Stimulated activated CD8-positive, alpha-beta memory T cell treated with anti-CD3 and anti-CD28 coated beads, Interleukin-4, amount 100 ng/mL, for 4 hours (primary cell): ENCODE measurements around the gene BCKDK.

ENCODE experiments used
- DNase-seq, 2 donors: peaks; one replicate each; pipeline ENCODE4 v3.0.0-alpha.2; 2020; ENCODE audit warnings: low read depth in 2 of 2, low spot score in 1 of 2

The BCKDK gene

DNA sequence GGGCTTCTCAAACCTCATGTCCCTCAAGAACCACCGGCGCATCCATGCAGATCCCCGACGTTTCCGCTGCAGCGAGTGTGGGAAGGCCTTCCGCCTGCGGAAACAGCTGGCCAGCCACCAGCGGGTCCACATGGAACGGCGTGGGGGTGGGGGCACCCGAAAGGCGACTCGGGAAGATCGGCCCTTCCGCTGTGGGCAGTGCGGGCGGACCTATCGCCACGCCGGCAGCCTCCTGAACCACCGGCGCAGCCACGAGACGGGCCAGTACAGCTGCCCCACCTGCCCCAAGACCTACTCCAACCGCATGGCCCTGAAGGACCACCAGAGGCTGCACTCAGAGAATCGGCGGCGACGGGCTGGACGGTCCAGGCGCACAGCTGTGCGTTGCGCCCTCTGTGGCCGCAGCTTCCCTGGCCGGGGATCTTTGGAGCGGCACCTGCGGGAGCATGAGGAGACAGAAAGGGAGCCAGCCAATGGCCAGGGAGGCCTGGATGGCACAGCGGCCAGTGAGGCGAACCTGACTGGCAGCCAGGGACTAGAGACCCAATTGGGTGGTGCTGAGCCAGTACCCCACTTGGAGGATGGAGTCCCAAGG lies 28.1 kb upstream of the BCKDK start:
- no peak for DNase-seq

GRCh38 chr16:31080756-31081419 lies 27.3 kb upstream of the BCKDK start:
- no peak for DNase-seq

DNA sequence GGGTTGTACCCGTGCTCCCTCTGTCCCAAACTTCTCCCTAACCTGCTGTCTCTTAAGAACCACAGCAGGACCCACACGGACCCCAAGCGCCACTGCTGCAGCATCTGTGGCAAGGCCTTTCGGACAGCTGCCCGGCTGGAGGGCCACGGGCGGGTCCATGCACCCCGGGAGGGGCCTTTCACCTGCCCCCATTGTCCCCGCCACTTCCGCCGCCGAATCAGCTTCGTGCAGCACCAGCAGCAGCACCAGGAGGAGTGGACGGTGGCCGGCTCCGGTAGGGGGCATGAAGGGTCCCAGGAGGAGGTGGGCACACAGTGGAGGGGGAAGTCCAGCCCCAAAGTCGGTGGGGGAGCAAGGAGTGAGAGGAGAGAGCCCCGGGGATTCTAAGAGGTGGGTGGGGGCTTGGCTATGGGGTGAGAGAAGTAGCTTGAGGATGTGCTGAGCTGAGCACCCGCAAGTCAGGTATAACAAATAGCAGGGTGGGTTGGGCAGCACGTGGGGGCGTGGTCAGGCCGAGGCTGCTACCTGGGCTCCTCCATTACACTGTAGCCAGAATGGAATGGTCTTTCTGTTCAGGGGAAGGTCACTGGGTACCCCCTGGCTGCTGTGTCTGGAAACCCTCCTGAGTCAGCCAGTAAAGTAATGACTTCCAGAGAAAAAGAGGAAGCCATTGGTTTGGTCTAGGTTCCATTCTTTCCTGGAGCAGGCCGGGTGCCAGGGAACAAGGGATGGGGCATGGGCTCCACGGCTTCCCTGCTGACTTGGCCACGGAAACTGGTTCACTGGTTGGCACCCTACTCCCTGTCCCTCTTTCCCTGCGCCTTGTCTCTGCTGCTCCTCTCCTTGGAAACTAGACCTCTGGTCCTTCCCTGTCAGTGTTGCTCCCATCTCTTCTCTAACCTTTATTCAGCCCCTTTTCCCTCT lies 26.5 kb upstream of the BCKDK start:
- DNase-seq: no peak

- no peak for DNase-seq
Observed at GRCh38 chr16:31082368-31083045, 25.7 kb upstream of the BCKDK start.

GRCh38 chr16:31083081-31083480 lies 25.1 kb upstream of the BCKDK start:
- no peak for DNase-seq

DNA sequence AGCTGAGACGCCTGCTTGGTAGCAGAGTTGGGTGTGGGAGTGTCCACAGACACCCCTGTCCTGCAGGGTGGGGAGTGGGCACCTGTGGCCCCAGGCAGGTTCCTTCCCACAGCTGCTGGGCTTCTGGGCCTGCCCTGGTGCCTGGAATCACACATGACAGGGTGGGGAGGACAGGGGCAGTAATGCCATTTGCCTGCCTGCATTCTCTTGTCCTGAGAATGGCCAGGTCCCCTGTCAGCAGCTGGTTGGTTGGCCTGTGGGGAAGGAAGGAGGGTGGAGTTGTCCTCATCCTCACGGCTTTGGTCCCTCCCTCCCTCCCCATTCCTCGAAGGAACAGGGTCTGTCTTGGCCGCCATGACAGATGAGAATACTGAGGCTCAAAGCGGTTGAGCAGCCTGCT lies 24.6 kb upstream of the BCKDK start:
- DNase-seq: no peak

DNA sequence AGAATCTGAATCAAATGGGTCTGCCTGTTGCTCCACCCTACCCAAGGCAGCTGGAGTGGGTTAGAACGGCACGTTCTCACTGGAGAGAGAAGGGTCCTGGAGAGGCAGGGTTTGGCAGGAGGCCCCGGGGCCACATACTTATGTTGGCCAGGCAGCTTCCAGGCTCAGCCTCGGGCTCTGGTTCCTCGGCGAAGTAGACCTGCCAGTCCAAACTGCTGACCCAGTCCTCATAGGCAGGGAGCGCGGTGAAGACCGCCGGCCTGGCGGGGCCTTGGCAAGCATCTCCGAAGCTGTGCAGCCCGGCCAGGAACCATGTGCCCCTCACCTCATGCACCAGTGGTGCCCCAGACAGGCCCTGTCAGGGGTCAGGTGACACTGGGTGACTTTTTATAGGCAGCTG lies 24.2 kb upstream of the BCKDK start:
- DNase-seq: no peak

GRCh38 chr16:31084584-31085302 lies 23.4 kb upstream of the BCKDK start:
- no peak for DNase-seq

DNA sequence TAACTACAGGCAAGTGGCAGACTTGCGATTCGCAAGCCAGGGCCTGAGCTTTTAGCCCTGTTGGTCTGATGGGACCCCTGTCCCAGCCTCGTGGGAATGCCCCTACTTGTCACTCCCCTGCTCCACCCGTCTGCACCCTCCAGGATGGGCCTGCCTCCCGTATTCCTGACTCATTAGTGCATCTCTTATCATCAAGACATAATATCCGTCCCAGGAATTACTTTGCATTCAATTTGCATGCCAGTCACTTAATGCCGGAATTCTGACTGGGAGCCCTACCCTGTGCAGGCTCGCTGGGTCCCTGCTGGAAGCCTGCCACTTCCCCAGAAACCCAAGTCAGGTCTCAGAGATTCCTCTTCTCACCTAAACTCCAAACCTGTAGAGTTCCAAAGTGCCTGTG lies 22.8 kb upstream of the BCKDK start:
- DNase-seq: no peak

DNA sequence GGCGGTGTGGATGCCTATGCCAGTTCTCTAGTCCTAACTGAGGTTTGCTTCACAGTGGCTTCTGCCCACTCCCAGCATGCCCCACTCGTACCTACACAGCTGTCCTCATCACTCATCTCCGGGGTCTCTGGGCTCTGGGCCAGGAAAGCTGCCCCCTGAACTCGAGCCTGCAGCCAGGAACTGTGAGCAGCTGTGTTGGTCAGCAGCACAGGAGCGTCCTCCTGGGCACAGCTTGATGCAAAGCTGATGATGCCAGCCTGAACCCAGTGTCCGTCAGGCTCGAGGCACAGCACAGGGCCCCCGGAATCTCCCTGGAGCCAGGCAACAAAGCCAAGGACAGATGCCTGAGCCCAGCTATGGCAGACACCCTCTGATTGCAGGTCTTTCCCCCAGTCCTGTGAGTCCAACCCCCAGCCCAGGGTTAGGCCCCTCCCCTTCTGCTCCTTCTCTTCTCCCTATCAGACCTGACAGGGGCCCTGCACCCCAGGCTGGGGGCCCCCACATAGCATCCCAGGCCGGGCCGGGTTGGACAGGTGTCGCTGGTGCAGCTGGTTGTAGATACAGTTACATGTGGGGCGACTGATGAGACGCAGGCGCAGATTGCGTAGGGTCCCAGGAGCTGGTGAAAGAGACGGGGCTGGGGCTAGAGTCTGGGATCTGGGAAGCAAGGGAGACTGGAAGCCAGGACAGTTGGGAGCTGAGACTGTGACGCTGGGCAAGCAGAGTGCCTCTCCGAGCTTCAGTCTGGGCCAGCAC lies 22.1 kb upstream of the BCKDK start:
- DNase-seq: no peak

- DNase-seq: no peak
Observed at GRCh38 chr16:31086629-31086906, 21.6 kb upstream of the BCKDK start.

DNA sequence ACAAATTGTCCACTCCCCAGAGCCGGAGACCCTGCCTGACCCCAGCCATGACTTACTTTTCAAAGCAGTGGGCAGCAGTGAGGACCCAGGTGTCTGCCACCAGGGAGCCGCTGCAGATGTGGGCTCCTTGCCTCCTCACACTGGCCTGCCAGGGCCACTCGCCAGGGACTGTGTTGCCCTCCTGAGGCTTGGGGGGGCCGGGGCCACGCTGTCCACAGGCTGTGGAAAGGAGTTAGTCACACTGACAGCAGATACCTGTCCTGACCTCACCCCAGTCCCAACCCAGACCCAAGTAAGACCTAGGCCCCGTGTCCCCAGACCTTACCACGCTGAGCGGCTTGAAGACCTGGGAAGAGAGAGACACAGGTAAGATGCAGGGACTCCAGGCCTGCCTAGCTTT lies 20.7 kb upstream of the BCKDK start:
- DNase-seq: no peak

DNA sequence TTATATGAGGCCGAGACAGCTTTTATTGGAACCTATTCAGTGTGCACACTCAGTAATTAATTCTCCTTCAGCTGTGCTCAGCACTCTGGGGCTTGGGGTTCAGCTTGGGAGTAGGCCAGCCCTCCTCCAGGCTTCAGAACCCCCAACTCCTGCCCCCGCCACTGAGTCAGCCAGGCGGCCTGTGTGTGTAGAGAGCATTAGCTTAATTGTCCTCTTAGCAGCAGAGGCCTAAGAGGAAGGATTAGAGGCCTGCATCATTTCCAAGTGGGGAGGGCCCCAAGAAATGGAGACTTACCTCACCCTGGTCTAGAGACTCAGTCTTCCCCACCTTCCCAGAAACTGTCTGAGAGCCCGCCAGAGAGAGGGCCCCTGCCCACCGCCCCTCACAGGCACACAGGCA lies 20.2 kb upstream of the BCKDK start:
- no peak for DNase-seq

GRCh38 chr16:31088459-31089183 lies 19.6 kb upstream of the BCKDK start, which contains the start of gene PRSS53:
Gene PRSS53, minus strand, starts transcription at chr16:31088943. Its CDS starts 134 bp downstream, at chr16:31088809.
- no peak for DNase-seq

GRCh38 chr16:31089199-31089598 lies 19.0 kb upstream of the BCKDK start:
- DNase-seq: no peak

GRCh38 chr16:31090540-31090939 lies 17.6 kb upstream of the BCKDK start:
- no peak for DNase-seq

GRCh38 chr16:31092330-31092729 lies 15.9 kb upstream of the BCKDK start:
- no peak for DNase-seq

DNA sequence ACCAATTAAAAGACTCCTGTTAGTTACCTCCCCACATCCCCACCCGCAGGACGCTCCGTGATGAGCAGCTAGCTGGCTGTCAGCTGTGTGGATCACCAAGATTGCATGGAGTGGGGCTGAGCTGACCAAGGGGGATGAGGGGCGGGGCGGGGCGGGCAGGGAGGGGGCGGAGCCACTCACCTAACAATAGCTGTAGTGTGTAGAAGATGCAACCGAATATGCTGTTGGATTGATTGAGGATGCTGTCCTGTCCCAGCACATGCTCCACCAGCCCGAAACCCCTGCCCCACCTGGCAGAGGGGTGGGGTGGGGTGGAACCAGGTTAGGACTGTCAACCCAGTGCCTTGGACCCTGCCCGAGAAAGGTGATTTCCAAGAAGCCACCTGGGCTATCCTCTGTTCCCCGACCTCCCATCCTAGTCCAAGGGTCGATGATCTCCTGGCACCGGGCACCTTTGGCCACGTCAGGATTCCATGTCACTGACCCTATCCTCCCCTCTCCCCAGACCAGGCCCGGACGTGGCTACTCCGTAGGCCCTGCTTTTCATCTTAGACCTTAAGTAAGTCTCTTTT lies 15.0 kb upstream of the BCKDK start:
- DNase-seq: no peak

DNA sequence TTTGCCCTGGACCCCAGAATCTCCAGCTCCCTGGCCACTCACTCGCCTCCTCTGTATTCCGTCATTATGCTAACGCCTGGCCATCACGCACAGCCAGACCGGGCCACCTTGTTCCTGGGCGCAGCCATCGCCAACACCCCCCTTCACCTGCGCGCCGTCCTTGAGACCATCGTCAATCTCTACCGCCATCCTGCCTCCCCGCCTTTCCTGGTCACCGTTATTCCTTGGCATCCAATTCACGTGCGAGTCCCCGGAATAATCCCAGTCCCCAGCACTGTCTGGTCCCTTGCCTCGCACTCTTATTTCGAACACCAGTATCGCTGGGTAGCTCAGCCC lies 14.1 kb upstream of the BCKDK start:
- DNase-seq: no peak
